GM21381 (cell line): Measurements from ENCODE around the gene PURB.
"Not testable (repeated sequence)": the region's sequence is repeated elsewhere in the genome, so short reads cannot be mapped to it uniquely, and the experiment has no call there.

Experiments used
- ATAC-seq: cut with Tn5 transposase; IDR thresholded peaks from one replicate; pipeline ENCODE4 v1.9.1; 2021; ENCODE audit warnings: mild to moderate bottlenecking, moderate library complexity; ENCODE audit not compliant: unreplicated experiment

The PURB gene

GRCh38 chr7:44893710-44894234 lies 8.4 kb upstream of the PURB start:
- no peak for ATAC-seq

- no peak for ATAC-seq
Observed at GRCh38 chr7:44891791-44892190, 6.5 kb upstream of the PURB start.

GRCh38 chr7:44891372-44891771 lies 6.0 kb upstream of the PURB start:
- ATAC-seq = no peak

GRCh38 chr7:44889086-44889781 lies 3.9 kb upstream of the PURB start:
- no peak for ATAC-seq

- ATAC-seq = no peak
Observed at GRCh38 chr7:44887293-44887692, 2.0 kb upstream of the PURB start.

GRCh38 chr7:44884621-44885393 lies 523 bp downstream of the PURB start:
- peak; percentile 21 for ATAC-seq

GRCh38 chr7:44883961-44884620 lies 1.2 kb downstream of the PURB start:
- ATAC-seq = no peak

- ATAC-seq = no peak
Observed at GRCh38 chr7:44882899-44883298, 2.4 kb downstream of the PURB start.

GRCh38 chr7:44881610-44882009 lies 3.7 kb downstream of the PURB start:
- no peak for ATAC-seq

GRCh38 chr7:44881066-44881600 lies 4.2 kb downstream of the PURB start:
- ATAC-seq = no peak

GRCh38 chr7:44880317-44881018 lies 4.9 kb downstream of the PURB start:
- no peak for ATAC-seq

GRCh38 chr7:44876393-44876792 lies 8.9 kb downstream of the PURB start:
- no peak for ATAC-seq

- no peak for ATAC-seq
Observed at GRCh38 chr7:44875241-44875640, 10.1 kb downstream of the PURB start.

- ATAC-seq = no peak
Observed at GRCh38 chr7:44872787-44873186, 12.5 kb downstream of the PURB start.

GRCh38 chr7:44871918-44872317 lies 13.4 kb downstream of the PURB start:
- ATAC-seq = not testable (repeated sequence)

- ATAC-seq = not testable (repeated sequence)
Observed at GRCh38 chr7:44870780-44871179, 14.6 kb downstream of the PURB start.

- ATAC-seq = not testable (repeated sequence)
Observed at GRCh38 chr7:44870336-44870735, 15.0 kb downstream of the PURB start.

GRCh38 chr7:44867073-44867995 lies 18.0 kb downstream of the PURB start:
- no peak for ATAC-seq

GRCh38 chr7:44861949-44862348 lies 23.4 kb downstream of the PURB start:
- not testable (repeated sequence) for ATAC-seq

- ATAC-seq = no peak
Observed at GRCh38 chr7:44858161-44858560, 27.2 kb downstream of the PURB start.
